GM23338 (cell line): ENCODE data around the gene TPD52L2. TPM values are rescaled to one million over a fixed set of nuclear protein-coding genes. Genes with fewer than 3 reads are reported as not detected.

Experiments
- ATAC-seq: fragments of 200-7000 bp; cut with Tn5 transposase; 3 replicates; pipeline ENCODE4 v1.9.1; 2020
- DNase-seq: peaks from one replicate; pipeline ENCODE4 v3.0.0-alpha.2; 2015; ENCODE audit warnings: low spot score
- H2AFZ ChIP-seq: fragments of 200-600 bp; sonication (generic); 2 replicates; pipeline ENCODE4 v1.8.0; 2016; ENCODE audit warnings: antibody characterized with exemption, mild to moderate bottlenecking, moderate library complexity
- H3F3A ChIP-seq: fragments of 200-600 bp; sonication (generic); replicated peaks from 2 replicates; pipeline ENCODE4 v1.8.0; 2017; ENCODE audit warnings: antibody characterized with exemption, mixed run types, low read depth
- H3K27ac ChIP-seq: fragments of 200-600 bp; sonication (generic); 2 replicates; pipeline ENCODE4 v1.6.1; 2016; ENCODE audit warnings: low read depth
- H3K27me3 ChIP-seq: fragments of 200-600 bp; sonication (generic); 2 replicates; pipeline ENCODE4 v1.8.0; 2016; ENCODE audit warnings: mild to moderate bottlenecking, mixed run types, moderate library complexity; ENCODE audit not compliant: insufficient read depth
- H3K36me3 ChIP-seq: fragments of 200-600 bp; sonication (generic); 2 replicates; pipeline ENCODE4 v1.8.0; 2016; ENCODE audit warnings: mild to moderate bottlenecking; ENCODE audit not compliant: insufficient read depth
- H3K4me1 ChIP-seq: fragments of 200-600 bp; sonication (generic); 2 replicates; pipeline ENCODE4 v1.8.0; 2016; ENCODE audit warnings: mild to moderate bottlenecking, moderate library complexity; ENCODE audit not compliant: insufficient read depth
- H3K4me2 ChIP-seq: fragments of 200-600 bp; sonication (generic); 2 replicates; pipeline ENCODE4 v1.7.1; 2017; ENCODE audit warnings: mixed run types
- H3K4me3 ChIP-seq: fragments of 200-600 bp; sonication (generic); 2 replicates; pipeline ENCODE4 v1.6.1; 2016; ENCODE audit warnings: mixed run types
- H3K79me2 ChIP-seq: fragments of 200-600 bp; sonication (generic); replicated peaks from 2 replicates; pipeline ENCODE4 v1.8.0; 2017; ENCODE audit warnings: mild to moderate bottlenecking; ENCODE audit not compliant: insufficient read depth
- H3K9me2 ChIP-seq: fragments of 200-600 bp; sonication (generic); 2 replicates; pipeline ENCODE4 v1.8.0; 2017; ENCODE audit not compliant: insufficient read depth
- H4K20me1 ChIP-seq: fragments of 200-600 bp; sonication (generic); replicated peaks from 2 replicates; pipeline ENCODE4 v1.8.0; 2017; ENCODE audit warnings: mild to moderate bottlenecking; ENCODE audit not compliant: insufficient read depth
- H3K27ac Mint-ChIP-seq: 2 replicates; pipeline ENCODE4 v1.8.0; 2020; ENCODE audit warnings: inconsistent platforms, mild to moderate bottlenecking, moderate library complexity, mixed read lengths
- H3K27me3 Mint-ChIP-seq: 3 replicates; pipeline ENCODE4 v1.8.0; 2022; ENCODE audit warnings: low read depth, mild to moderate bottlenecking, moderate library complexity, mixed read lengths, inconsistent platforms; ENCODE audit not compliant: insufficient read depth, poor library complexity
- H3K36me3 Mint-ChIP-seq: 3 replicates; pipeline ENCODE4 v1.8.0; 2021; ENCODE audit warnings: low read depth, mild to moderate bottlenecking, inconsistent platforms, moderate library complexity, mixed read lengths
- H3K4me1 Mint-ChIP-seq: 3 replicates; pipeline ENCODE4 v1.8.0; 2020; ENCODE audit warnings: mild to moderate bottlenecking, inconsistent platforms, mixed read lengths
- H3K4me3 Mint-ChIP-seq: 3 replicates; pipeline ENCODE4 v1.8.0; 2021; ENCODE audit warnings: moderate library complexity, mild to moderate bottlenecking, inconsistent platforms, mixed read lengths
- H3K9me3 Mint-ChIP-seq: 3 replicates; pipeline ENCODE4 v1.8.0; 2020; ENCODE audit warnings: moderate library complexity, mild to moderate bottlenecking, inconsistent platforms, mixed read lengths
- CREB1 ChIP-seq: fragments of 250-450 bp; sonication (Bioruptor Pico); IDR thresholded peaks from 2 replicates; pipeline ENCODE4 v1.5.0; 2020; ENCODE audit warnings: low read depth, mild to moderate bottlenecking, moderate library complexity
- ETS1 ChIP-seq: IDR thresholded peaks from 2 replicates; pipeline ENCODE4 v1.6.1; 2016; ENCODE audit warnings: antibody characterized with exemption
- EZH2 ChIP-seq: fragments of 200-600 bp; sonication (generic); IDR thresholded peaks from one replicate; pipeline ENCODE4 v1.8.0; 2017; ENCODE audit warnings: antibody characterized with exemption, mild to moderate bottlenecking, low read depth; ENCODE audit not compliant: unreplicated experiment
- EZH2phosphoT487 ChIP-seq: fragments of 200-600 bp; sonication (generic); IDR thresholded peaks from one replicate; pipeline ENCODE4 v1.8.1; 2018; ENCODE audit warnings: antibody characterized with exemption; ENCODE audit not compliant: unreplicated experiment
- JUNB ChIP-seq: IDR thresholded peaks from one replicate; pipeline ENCODE4 v1.6.1; 2016; ENCODE audit warnings: antibody characterized with exemption; ENCODE audit not compliant: unreplicated experiment
- NANOG ChIP-seq: IDR thresholded peaks from 2 replicates; pipeline ENCODE4 v1.6.1; 2016; ENCODE audit warnings: antibody characterized with exemption, borderline replicate concordance
- POLR2AphosphoS5 ChIP-seq: IDR thresholded peaks from 2 replicates; pipeline ENCODE4 v1.6.1; 2016; ENCODE audit warnings: antibody characterized with exemption, low read depth
- ZNF114 ChIP-seq: fragments of 250-450 bp; sonication (Bioruptor Pico); IDR thresholded peaks from 2 replicates; pipeline ENCODE4 v1.5.0; 2020; ENCODE audit warnings: mild to moderate bottlenecking, moderate library complexity
- ZNF331 ChIP-seq: fragments of 250-450 bp; sonication (Bioruptor Pico); IDR thresholded peaks from 2 replicates; pipeline ENCODE4 v1.5.0; 2020; ENCODE audit warnings: low read depth, mild to moderate bottlenecking, moderate library complexity
- polyA plus RNA-seq: library from polyadenylated mRNA; unstranded; fragments of >200 nt; fragmentation: Nextera tagmentation; extraction: Ambion mirVana; gene quantifications from 2 replicates; pipeline ENCODE4 v1.2.1, GENCODE V29; 2016
- total RNA-seq: library from RNA; depleted of rRNA; stranded (reverse); fragments of >200 nt; shearing (Covaris generic); gene quantifications from 2 replicates; pipeline ENCODE4 v1.2.3, GENCODE V29; 2014
- TF ChIP-seq, protein P1 (sequence below), 2 experiments: fragments of 200-600 bp in 1 of 2; sonication (generic) in 1 of 2; conservative IDR thresholded peaks; 2 replicates each; pipeline versions ENCODE4 v1.5.1 to v1.6.1; 2016 to 2017; ENCODE audit warnings: antibody characterized with exemption in 2 of 2, low read depth in 2 of 2, mild to moderate bottlenecking in 2 of 2, moderate library complexity in 1 of 2

Gene TPD52L2
- total and polyA plus RNA-seq, 2 experiments from 2014 or later: 40.2 to 103 TPM

- Histone ChIP-seq H4K20me1 (no peaks in the 10 kb centered on the region; the same call in 1 of the 2 replicates), H3K27me3 (no peaks in the 10 kb centered on the region), H3K4me1 (no peaks in the 10 kb centered on the region), H3K9me2 (no peaks in the 10 kb centered on the region), H3F3A (peaks cover 8% of the 10 kb centered on the region; the same call in 1 of the 2 replicates), H3K36me3 (peaks cover 4% of the 10 kb centered on the region; the same call in 1 of the 2 replicates), H2AFZ (no peak overlapping the region), H3K79me2 (no peaks in the 10 kb centered on the region), H3K27ac (no peak overlapping the region), H3K4me2 (no peak overlapping the region), H3K4me3 (no peak overlapping the region)
- Mint-ChIP-seq H3K27ac (no peak overlapping the region), H3K9me3 (no peaks in the 10 kb centered on the region; the same call in 2 of the 3 replicates), H3K27me3 (peaks cover 2% of the 10 kb centered on the region), H3K4me3 (no peak overlapping the region), H3K36me3 (peaks cover 50% of the 10 kb centered on the region), H3K4me1 (peaks cover under 1% of the 10 kb centered on the region; the same call in 1 of the 3 replicates)
- no peak for ATAC-seq
- TF ChIP-seq, protein P1, sequence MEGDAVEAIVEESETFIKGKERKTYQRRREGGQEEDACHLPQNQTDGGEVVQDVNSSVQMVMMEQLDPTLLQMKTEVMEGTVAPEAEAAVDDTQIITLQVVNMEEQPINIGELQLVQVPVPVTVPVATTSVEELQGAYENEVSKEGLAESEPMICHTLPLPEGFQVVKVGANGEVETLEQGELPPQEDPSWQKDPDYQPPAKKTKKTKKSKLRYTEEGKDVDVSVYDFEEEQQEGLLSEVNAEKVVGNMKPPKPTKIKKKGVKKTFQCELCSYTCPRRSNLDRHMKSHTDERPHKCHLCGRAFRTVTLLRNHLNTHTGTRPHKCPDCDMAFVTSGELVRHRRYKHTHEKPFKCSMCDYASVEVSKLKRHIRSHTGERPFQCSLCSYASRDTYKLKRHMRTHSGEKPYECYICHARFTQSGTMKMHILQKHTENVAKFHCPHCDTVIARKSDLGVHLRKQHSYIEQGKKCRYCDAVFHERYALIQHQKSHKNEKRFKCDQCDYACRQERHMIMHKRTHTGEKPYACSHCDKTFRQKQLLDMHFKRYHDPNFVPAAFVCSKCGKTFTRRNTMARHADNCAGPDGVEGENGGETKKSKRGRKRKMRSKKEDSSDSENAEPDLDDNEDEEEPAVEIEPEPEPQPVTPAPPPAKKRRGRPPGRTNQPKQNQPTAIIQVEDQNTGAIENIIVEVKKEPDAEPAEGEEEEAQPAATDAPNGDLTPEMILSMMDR (conservative IDR thresholded peaks at IDR 0.05; ENCODE audit: low read depth in 2 of 2): no peak
- no peak for TF ChIP-seq ZNF114
- no peak for TF ChIP-seq ZNF331 (CRISPR knock-in tag)
- no peak for TF ChIP-seq EZH2phosphoT487
- TF ChIP-seq JUNB: no peak
- TF ChIP-seq POLR2AphosphoS5: no peak
- TF ChIP-seq NANOG: no peak
- no peak for TF ChIP-seq EZH2
- TF ChIP-seq ETS1: no peak
- no peak for DNase-seq
Observed at GRCh38 chr20:63932606-63933160, 67.6 kb downstream of the TPD52L2 start.

DNA sequence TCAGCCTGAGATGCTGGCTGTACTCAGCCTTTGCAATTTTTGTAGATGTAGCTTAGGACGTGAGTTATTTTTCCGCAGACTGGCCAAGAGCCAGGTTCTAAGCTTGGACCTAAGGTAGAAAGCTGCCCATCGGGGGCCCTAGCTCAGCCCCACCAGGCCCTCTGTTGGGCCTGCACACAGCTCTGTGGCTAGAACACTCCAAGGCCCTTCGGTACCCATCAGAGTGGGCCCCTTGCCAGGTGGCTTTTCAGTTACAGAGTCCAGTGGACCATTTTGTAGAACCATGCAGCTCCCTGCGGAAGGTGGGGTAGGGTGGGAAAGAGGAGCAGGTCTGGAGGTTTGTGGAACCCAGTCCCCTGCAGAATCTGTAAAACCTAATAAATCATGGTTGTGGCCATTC is 68.6 kb downstream of the TPD52L2 start:
- peaks cover 5% of the 10 kb centered on the region; the same call in 1 of the 3 replicates for H3K4me1 Mint-ChIP-seq
- no peaks in the 10 kb centered on the region; the same call in 1 of the 2 replicates for H4K20me1 ChIP-seq
- no peak for ATAC-seq
- TF ChIP-seq CREB1 (no peak), NANOG (no peak), EZH2 (no peak), POLR2AphosphoS5 (no peak), EZH2phosphoT487 (no peak), ZNF114 (no peak)
- TF ChIP-seq, protein P1 (conservative IDR thresholded peaks at IDR 0.05; ENCODE audit: low read depth in 2 of 2): no peak

More for the DNA sequence above, 68.6 kb downstream of the TPD52L2 start:
- DNase-seq: no peak
- no peaks in the 10 kb centered on the region for H3K9me2 ChIP-seq
- peaks cover 6% of the 10 kb centered on the region for H3K27me3 Mint-ChIP-seq
- no peak overlapping the region for H3K4me3 Mint-ChIP-seq
- no peak overlapping the region for H3K4me3 ChIP-seq
- H3K27ac ChIP-seq: no peak overlapping the region
- peaks cover 13% of the 10 kb centered on the region; the same call in 1 of the 2 replicates for H3F3A ChIP-seq
- H3K36me3 Mint-ChIP-seq: peaks cover 43% of the 10 kb centered on the region
- H3K27ac Mint-ChIP-seq: no peak overlapping the region
- no peaks in the 10 kb centered on the region for H3K27me3 ChIP-seq
- no peaks in the 10 kb centered on the region for H3K79me2 ChIP-seq
- no peak overlapping the region for H2AFZ ChIP-seq
- no peaks in the 10 kb centered on the region for H3K36me3 ChIP-seq
- H3K4me2 ChIP-seq: no peak overlapping the region
- H3K9me3 Mint-ChIP-seq: no peaks in the 10 kb centered on the region; the same call in 2 of the 3 replicates
- no peaks in the 10 kb centered on the region for H3K4me1 ChIP-seq
